ENCODE data around the gene PACSIN1. TPM values are rescaled to one million over a fixed set of nuclear protein-coding genes. Genes with fewer than 3 reads are reported as not detected.

Gene PACSIN1
- total and polyA plus RNA-seq, 7 donors: 0.36 to 1.9 (median 0.68) TPM; not detected in 2

- no peak for TF ChIP-seq POLR2AphosphoS5 (IDR thresholded peaks at IDR 0.05)
- WGBS, 2 donors: 85 to 91% methylated on average over 24 of the region's 24 CpGs
- Histone ChIP-seq H3K4me1 (no peaks in the 10 kb centered on the region), H3K27me3 (peaks cover 0 to 15% (median 0%) of the 10 kb centered on the region in 3 donors), H3K27ac (no peak overlapping the region), H3K36me3 (no peaks in the 10 kb centered on the region), H3K4me3 (no peak overlapping the region), H3K9me3 (no peaks in the 10 kb centered on the region)
- no peak for DNase-seq
- intact Hi-C loops (cut with DNase I): no loop called here
These were observed 55.0 kb downstream of the PACSIN1 start for GRCh38 chr6:34520645-34521462.

DNA sequence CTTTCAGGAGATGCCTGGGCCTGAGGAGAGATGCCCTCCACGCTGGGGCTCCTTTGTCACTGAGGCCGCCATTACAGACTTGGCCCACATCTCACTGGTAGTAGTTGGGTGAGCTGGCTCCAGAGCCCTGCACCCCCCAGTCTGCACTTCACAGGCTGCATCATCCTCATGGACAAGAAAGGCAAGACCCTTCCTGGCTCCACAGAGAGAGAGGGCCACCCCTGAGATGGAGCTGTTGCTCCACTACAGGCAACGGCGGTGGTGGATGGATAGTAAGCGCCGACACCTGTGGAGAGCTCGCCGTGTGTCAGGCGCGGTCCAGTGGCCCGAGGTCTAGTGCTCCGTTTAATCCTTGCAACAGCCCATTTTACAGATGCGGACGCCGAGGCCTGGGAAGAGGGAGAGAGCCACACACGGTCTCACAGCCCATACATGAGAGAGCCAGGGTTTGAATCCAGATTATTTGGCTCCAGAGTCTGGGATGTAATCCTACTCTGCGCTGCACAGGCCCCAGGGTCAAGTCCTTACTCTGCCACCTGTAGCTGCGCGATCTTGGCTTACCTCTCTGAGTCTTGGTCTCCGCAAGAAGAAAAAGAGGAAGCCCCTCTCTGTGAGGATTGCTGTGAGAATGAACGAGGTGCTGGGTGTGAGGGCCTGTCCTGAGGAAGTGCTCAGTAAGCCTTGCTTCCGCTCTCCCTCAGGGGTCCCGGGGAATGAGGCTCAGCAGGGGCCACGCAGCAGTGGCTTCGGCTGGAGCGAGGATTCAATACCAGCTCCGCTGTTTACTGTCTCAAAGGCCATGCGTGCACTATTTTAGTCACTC, 55.8 kb downstream of the PACSIN1 start:
- no peak for TF ChIP-seq POLR2AphosphoS5 (IDR thresholded peaks at IDR 0.05)
- TF ChIP-seq, protein P1, sequence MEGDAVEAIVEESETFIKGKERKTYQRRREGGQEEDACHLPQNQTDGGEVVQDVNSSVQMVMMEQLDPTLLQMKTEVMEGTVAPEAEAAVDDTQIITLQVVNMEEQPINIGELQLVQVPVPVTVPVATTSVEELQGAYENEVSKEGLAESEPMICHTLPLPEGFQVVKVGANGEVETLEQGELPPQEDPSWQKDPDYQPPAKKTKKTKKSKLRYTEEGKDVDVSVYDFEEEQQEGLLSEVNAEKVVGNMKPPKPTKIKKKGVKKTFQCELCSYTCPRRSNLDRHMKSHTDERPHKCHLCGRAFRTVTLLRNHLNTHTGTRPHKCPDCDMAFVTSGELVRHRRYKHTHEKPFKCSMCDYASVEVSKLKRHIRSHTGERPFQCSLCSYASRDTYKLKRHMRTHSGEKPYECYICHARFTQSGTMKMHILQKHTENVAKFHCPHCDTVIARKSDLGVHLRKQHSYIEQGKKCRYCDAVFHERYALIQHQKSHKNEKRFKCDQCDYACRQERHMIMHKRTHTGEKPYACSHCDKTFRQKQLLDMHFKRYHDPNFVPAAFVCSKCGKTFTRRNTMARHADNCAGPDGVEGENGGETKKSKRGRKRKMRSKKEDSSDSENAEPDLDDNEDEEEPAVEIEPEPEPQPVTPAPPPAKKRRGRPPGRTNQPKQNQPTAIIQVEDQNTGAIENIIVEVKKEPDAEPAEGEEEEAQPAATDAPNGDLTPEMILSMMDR (IDR thresholded peaks at IDR 0.05): no peak
- TF ChIP-seq POLR2A (IDR thresholded peaks at IDR 0.05): no peak
- TF ChIP-seq EP300 (IDR thresholded peaks at IDR 0.05): no peak
- intact Hi-C loops (cut with DNase I): no loop called here
- WGBS, 2 donors: 82 to 89% methylated on average over 28 of the region's 28 CpGs
- no peaks in the 10 kb centered on the region for H3K9me3 ChIP-seq
- no peak overlapping the region for H3K27ac ChIP-seq
- H3K27me3 ChIP-seq: peaks cover 0 to 7% (median 0%) of the 10 kb centered on the region in 3 donors
- DNase-seq: no peak
- no peaks in the 10 kb centered on the region for H3K36me3 ChIP-seq
- peaks cover 0 to 6% (median 6%) of the 10 kb centered on the region in 4 donors for H3K4me1 ChIP-seq
- no peak overlapping the region for H3K4me3 ChIP-seq

DNA sequence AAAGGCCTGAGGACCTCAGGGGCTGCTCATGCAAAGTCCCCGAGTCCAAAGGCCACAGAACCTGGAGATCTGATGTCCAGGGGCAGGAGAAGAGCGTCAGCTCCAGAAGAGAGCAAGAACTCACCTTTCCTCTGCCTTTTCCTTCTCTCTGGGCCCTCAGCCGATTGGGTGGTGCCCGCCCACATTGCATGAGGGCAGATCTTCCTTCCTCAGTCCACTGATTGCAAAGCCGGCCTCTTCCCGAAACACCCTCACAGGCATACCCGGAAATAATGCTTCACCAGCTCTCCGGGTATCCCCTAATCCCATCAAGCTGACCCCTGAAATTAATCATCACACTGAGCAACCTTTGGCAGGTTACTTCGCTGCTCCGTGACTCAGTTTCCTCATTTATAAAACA, 56.9 kb downstream of the PACSIN1 start:
- no peaks in the 10 kb centered on the region for H3K9me3 ChIP-seq
- intact Hi-C loops (cut with DNase I): no loop called here
- TF ChIP-seq, protein P1 (IDR thresholded peaks at IDR 0.05): no peak
- TF ChIP-seq EP300 (IDR thresholded peaks at IDR 0.05): no peak
- H3K27me3 ChIP-seq: no peaks in the 10 kb centered on the region
- no peak overlapping the region for H3K4me3 ChIP-seq
- 83 to 87% methylated on average over 10 of the region's 10 CpGs for WGBS, 2 donors
- H3K4me1 ChIP-seq: peaks cover 0 to 13% (median 8%) of the 10 kb centered on the region in 4 donors
- no peaks in the 10 kb centered on the region for H3K36me3 ChIP-seq
- DNase-seq: no peak
- H3K27ac ChIP-seq: no peak overlapping the region

DNA sequence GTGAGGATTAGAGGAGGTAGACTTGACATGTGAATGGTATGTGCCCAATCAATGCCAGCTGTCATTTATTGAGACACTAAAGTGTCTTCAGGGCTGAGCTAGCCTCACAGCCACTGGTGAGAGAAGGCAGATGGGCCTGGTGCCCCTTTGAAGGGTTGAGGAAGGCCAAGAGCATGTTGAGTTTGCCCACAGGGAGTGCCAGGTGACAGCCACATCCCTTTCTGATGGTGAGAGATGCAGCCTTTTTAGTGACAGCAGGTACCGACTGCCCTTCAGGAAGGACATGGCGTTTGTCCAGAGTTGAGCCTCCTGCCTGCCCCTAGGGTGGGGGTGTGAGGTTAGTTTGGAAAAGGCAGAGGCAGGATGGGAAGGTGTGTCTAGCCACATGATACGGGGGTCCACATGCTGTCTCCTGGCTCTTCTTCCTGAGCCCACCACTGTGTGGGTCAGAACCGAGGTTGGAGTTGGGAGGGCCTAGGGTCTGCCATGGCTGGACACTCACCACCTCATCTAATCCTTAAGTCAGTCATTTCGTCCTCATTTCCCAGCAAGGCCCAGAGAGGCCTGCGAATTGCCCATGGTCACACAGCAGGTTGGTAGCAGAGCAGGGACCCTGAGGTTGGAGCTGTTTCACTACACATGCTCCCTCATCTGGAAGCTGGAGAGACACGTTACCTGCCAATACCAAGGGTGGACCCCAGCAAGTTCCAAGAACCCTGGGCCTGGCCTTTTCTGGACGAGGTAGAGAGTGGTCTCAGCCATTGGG, 57.7 kb downstream of the PACSIN1 start:
- TF ChIP-seq POLR2AphosphoS5 (IDR thresholded peaks at IDR 0.05) (no peak), POLR2A (IDR thresholded peaks at IDR 0.05) (no peak), EP300 (IDR thresholded peaks at IDR 0.05) (no peak)
- TF ChIP-seq, protein P1 (IDR thresholded peaks at IDR 0.05): no peak
- intact Hi-C loops (cut with DNase I): no loop called here
- no peak overlapping the region for H3K27ac ChIP-seq
- 87 to 89% methylated on average over 8 of the region's 8 CpGs for WGBS, 2 donors
- no peaks in the 10 kb centered on the region for H3K9me3 ChIP-seq
- no peaks in the 10 kb centered on the region for H3K36me3 ChIP-seq
- H3K4me3 ChIP-seq: no peak overlapping the region
- peaks cover 0 to 13% (median 8%) of the 10 kb centered on the region in 4 donors for H3K4me1 ChIP-seq
- no peak for DNase-seq
- no peaks in the 10 kb centered on the region for H3K27me3 ChIP-seq
